Measurements from ENCODE around the gene DTNBP1.
"Not testable (repeated sequence)": the region's sequence is repeated elsewhere in the genome, so short reads cannot be mapped to it uniquely, and the experiment has no call there.

DTNBP1 gene

GRCh38 chr6:15562977-15563376 is 99.9 kb downstream of the DTNBP1 start:
- H3K4me3 ChIP-seq (ENCODE audit: low read depth, low read length), result no peak overlapping the region

GRCh38 chr6:15561447-15562199 is 101.2 kb downstream of the DTNBP1 start:
- no peak overlapping the region for H3K4me3 ChIP-seq (ENCODE audit: low read depth, low read length)

GRCh38 chr6:15560713-15561112 is 102.1 kb downstream of the DTNBP1 start:
- no peak overlapping the region for H3K4me3 ChIP-seq (ENCODE audit: low read depth, low read length)

- no peak overlapping the region for H3K4me3 ChIP-seq (ENCODE audit: low read depth, low read length)
Measured at GRCh38 chr6:15557174-15557573, 105.7 kb downstream of the DTNBP1 start.

GRCh38 chr6:15556711-15557110 is 106.1 kb downstream of the DTNBP1 start:
- H3K4me3 ChIP-seq (ENCODE audit: low read depth, low read length), result no peak overlapping the region

- H3K4me3 ChIP-seq (ENCODE audit: low read depth, low read length), result no peak overlapping the region
Measured at GRCh38 chr6:15555101-15556038, 107.5 kb downstream of the DTNBP1 start.

- H3K4me3 ChIP-seq (ENCODE audit: low read depth, low read length), result no peak overlapping the region
Measured at GRCh38 chr6:15554728-15555100, 108.1 kb downstream of the DTNBP1 start.

GRCh38 chr6:15553736-15554294 is 109.0 kb downstream of the DTNBP1 start:
- H3K4me3 ChIP-seq (ENCODE audit: low read depth, low read length), result no peak overlapping the region

GRCh38 chr6:15553031-15553430 is 109.8 kb downstream of the DTNBP1 start:
- no peak overlapping the region for H3K4me3 ChIP-seq (ENCODE audit: low read depth, low read length)

GRCh38 chr6:15551798-15552197 is 111.0 kb downstream of the DTNBP1 start:
- H3K4me3 ChIP-seq (ENCODE audit: low read depth, low read length), result no peak overlapping the region

GRCh38 chr6:15551262-15551661 is 111.6 kb downstream of the DTNBP1 start:
- H3K4me3 ChIP-seq (ENCODE audit: low read depth, low read length), result no peak overlapping the region

GRCh38 chr6:15550546-15551123 is 112.2 kb downstream of the DTNBP1 start:
- no peak overlapping the region for H3K4me3 ChIP-seq (ENCODE audit: low read depth, low read length)

- H3K4me3 ChIP-seq (ENCODE audit: low read depth, low read length), result no peak overlapping the region
Measured at GRCh38 chr6:15549371-15549770, 113.5 kb downstream of the DTNBP1 start.

GRCh38 chr6:15547400-15547799 is 115.4 kb downstream of the DTNBP1 start:
- H3K4me3 ChIP-seq (ENCODE audit: low read depth, low read length), result no peak overlapping the region

- H3K4me3 ChIP-seq (ENCODE audit: low read depth, low read length), result no peak overlapping the region
Measured at GRCh38 chr6:15546591-15546990, 116.2 kb downstream of the DTNBP1 start.

- H3K4me3 ChIP-seq (ENCODE audit: low read depth, low read length), result no peak overlapping the region
Measured at GRCh38 chr6:15544321-15544900, 118.4 kb downstream of the DTNBP1 start.

GRCh38 chr6:15543332-15543917 is 119.4 kb downstream of the DTNBP1 start:
- H3K4me3 ChIP-seq (ENCODE audit: low read depth, low read length), result not testable (repeated sequence)

GRCh38 chr6:15539722-15540270 is 123.0 kb downstream of the DTNBP1 start:
- H3K4me3 ChIP-seq (ENCODE audit: low read depth, low read length), result no peak overlapping the region

GRCh38 chr6:15538766-15539495 is 123.9 kb downstream of the DTNBP1 start:
- no peak overlapping the region for H3K4me3 ChIP-seq (ENCODE audit: low read depth, low read length)

- H3K4me3 ChIP-seq (ENCODE audit: low read depth, low read length), result no peak overlapping the region
Measured at GRCh38 chr6:15538106-15538505, 124.7 kb downstream of the DTNBP1 start.
